Fibroblast of skin of left biceps (primary cell): ENCODE measurements around the gene C1QTNF9.
"Not testable (repeated sequence)": the region's sequence is repeated elsewhere in the genome, so short reads cannot be mapped to it uniquely, and the experiment has no call there.

ENCODE experiments used
- DNase-seq, 2 experiments: peaks; one replicate each; pipeline ENCODE4 v3.0.0-alpha.2; 2013; ENCODE audit warnings: low read depth in 2 of 2

The C1QTNF9 gene

DNA sequence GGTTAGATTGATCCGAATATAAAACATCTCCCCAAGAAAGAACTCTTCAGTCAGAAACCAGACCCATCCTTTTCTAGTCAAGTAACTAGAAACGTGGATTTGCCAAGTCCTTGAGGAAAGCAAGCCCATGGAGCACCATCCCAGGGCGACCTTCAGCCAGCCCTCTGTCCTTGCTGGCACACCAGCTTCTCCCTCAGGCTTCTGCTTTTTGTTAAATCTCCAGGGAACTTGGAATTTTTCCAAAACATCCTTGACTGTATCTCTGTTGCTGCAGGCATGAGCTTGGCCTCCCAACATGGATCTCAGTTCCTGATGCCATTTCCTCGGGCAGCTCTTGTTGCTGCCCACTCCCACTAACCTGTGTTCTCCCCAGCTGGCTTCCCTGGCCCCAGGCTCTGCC lies 27.1 kb upstream of the C1QTNF9 start:
- DNase-seq: no peak

- DNase-seq: no peak
Observed at GRCh38 chr13:24284889-24285565, 24.4 kb upstream of the C1QTNF9 start.

GRCh38 chr13:24286624-24287023 lies 22.8 kb upstream of the C1QTNF9 start:
- no peak for DNase-seq

- no peak for DNase-seq
Observed at GRCh38 chr13:24287748-24288287, 21.6 kb upstream of the C1QTNF9 start.

DNA sequence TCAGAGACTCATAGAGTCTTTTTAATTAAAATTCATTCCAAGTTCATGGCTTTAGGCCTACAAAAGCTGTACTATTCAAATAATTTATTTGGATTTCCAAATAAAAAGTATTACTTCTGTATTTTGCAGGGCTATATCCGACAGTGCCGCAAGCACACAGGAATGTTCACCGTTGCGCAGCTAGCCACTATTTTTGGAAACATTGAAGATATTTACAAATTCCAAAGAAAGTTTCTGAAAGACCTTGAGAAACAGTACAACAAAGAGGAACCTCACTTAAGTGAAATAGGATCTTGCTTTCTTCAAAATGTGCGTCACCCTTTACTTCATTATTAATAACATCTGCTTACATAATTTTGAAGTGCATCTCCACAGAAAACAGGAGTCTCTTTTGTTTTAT lies 20.5 kb upstream of the C1QTNF9 start:
- DNase-seq: peak in 1 of 2 experiments; percentile 21

DNA sequence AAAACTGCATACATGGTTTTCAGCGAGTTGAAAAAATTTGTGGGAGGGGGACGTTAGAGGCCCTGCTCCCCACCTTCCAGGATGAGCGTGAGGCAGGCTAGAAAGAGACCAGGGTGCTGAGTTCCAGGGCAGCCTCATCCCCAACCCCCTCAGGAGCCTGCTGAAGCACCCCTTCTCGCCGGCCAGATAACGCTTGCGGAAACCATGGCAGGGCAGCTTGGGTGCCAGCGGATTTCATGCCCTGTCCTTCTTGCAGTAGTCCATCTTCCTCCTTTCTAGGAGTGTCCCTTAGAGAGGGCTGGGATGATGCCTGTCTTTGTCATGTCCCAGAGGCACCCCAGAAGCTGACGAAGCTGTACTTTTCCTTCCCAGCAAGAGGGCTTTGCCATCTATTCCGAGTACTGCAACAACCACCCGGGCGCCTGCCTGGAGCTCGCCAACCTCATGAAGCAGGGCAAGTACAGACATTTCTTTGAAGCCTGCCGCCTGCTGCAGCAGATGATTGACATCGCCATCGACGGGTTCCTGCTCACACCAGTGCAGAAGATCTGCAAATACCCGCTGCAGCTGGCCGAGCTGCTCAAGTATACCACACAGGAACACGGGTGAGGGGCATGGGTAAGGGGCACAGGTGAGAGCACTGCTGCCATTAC lies 19.0 kb upstream of the C1QTNF9 start:
- no peak for DNase-seq

GRCh38 chr13:24292481-24292880 lies 16.9 kb upstream of the C1QTNF9 start:
- DNase-seq: no peak

GRCh38 chr13:24293746-24294145 lies 15.6 kb upstream of the C1QTNF9 start:
- DNase-seq: no peak

DNA sequence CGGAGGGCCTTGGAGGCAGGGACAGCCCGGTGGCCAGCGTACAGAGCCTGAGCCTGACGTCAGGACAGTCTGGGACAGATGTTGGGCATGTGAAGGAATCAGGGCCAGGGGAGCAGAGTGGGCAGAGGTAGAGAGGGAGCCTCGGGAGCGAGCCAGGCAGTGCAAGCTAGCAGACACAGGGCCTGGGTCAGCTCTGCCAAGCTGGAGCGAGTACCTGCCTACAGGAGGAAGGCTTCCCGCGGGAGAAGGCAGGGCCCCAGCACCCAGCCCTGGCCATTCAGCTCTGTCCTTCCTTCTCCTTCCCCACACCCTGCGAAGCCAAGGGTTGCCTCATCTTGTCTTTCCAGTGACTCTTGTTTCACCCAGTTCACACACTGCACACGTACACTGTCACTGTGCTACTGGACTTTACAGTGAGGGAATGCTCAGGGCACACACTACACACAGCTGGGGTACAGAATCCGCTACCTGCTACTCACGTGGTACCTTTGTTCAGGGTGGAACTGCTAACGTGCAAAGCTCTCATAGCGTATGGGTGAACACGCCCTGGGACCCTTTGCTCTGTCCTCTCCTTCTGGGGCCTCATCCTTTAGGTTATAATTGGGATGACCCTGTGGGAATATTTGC lies 9.8 kb upstream of the C1QTNF9 start:
- no peak for DNase-seq

- no peak for DNase-seq
Observed at GRCh38 chr13:24301434-24301833, 7.9 kb upstream of the C1QTNF9 start.

DNA sequence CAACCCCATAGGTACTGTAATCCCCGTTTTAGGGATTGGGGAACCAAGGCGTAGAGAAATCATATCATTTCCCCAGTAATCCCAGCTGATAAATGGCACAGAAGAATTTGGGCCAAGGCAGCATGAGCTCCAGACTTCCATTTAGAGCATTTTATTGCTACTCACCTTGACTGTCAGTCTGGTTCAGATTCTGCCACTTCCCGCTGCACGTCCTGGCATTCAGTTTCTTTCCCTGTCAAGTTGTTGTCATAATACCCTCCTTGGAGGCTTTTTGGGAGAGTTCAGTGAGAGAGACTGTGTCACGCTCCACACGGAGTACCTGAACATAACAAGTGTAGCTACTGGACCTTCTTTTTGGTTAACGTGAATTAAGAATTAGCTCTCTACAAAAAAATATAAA lies 7.5 kb upstream of the C1QTNF9 start:
- DNase-seq: no peak

DNA sequence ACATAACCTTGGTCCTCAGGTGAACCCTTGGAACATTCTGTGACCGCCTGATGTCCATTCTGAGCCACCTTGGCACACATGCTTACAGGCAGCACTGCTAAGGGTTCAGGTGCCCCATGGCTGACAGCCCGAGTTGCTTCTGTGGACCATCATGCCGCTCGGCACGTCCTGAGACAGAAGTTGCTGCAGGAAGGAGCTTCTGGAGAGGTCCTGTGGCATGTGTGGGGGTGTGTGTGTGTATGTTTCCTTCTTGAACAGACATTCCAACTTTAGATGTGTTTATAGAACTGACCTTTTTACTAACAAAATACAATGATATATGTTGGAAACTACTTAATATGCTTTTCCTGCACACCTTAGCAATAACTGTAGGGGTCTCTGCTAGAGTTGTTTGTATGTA lies 4.8 kb upstream of the C1QTNF9 start:
- DNase-seq: no peak

GRCh38 chr13:24306632-24307031 lies 2.7 kb upstream of the C1QTNF9 start:
- DNase-seq: peak; percentile 3 to 13

DNA sequence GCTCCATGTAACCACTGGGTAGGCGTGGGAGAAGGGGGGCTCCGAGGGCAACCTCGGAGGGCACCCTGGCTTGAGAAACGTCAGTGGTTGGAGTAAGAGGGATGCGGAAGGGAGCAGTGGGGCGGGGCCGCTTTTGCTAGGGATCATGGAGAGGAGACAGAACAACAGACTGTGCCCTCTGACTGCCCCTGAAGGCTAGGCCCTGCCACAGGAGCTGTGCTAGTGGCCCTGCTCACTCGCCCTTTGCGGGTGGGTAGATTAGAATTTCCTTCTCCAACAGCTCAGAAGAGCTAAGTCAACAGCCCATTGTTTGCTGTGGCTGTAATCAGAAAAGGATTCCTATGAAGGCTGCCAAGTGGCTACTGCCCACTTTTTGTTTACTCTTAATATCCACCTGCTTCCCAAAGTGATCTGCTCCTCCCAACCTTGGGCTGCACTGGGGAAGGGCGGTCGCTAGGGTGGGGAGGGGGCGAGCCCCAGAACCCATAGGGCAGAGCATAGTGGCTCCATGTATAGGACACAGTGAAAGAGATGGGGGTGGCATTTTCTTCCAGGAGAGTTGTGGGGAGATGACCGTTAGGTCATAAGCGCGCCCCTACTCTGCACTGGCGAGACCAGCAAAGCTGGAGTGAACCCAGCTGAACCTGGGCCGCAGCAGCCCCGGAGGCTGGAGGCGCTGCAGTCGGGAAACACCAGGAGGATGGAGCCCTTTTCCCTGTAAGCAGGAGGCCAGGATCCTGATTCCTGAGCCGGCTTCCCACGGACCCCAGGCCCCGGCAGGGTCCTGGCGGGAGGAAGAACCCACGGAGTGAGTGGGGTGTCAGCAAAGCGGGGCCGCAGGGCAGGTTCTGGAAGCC lies 1.9 kb upstream of the C1QTNF9 start:
- DNase-seq: no peak

DNA sequence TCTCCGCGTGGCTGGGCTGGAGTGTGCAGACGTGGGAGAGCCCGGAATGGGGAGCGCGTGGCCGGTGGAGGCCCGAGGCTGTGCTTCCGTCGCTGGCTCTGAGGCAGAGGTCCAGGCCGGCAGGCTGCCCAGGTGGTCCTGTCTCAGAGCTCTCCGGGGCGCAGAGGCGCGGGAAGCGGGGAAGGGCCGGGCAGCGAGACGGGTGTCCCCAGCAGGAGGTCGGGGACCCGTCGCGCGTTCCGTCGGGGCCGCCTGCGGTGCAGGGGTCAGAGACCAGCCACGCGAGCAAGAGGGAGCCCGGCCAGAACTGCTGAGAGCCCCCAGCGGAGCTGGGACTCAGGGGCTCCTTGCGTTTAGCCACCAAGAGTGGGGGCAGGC lies 1.3 kb upstream of the C1QTNF9 start:
- DNase-seq: no peak

DNA sequence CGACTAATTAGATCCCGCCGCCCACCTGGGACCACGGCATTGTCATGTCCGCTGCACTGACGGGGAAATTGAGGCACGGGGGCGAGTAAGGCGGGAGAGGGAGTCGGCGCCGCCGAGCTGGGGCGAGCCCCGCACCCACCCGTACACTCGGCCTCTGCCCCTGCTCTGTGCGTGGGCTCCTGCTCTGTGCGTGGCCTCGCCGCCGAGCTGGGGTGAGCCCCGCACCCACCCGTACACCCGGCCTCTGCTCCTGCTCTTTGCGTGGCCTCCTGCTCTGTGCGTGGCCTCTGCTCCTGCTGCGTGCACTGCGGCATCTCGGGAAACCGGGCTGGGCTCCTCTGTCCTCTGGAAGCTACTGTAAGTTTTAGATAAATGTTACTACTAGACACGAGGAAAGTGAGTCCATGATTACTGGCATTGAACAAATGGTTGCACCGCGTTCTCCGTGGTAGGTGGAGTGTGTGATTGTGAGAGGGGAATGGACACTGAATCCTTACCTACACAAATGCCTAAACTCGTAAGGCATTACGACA lies 826 bp upstream of the C1QTNF9 start:
- DNase-seq: no peak

GRCh38 chr13:24313439-24313838 lies 4.1 kb downstream of the C1QTNF9 start:
- no peak for DNase-seq

DNA sequence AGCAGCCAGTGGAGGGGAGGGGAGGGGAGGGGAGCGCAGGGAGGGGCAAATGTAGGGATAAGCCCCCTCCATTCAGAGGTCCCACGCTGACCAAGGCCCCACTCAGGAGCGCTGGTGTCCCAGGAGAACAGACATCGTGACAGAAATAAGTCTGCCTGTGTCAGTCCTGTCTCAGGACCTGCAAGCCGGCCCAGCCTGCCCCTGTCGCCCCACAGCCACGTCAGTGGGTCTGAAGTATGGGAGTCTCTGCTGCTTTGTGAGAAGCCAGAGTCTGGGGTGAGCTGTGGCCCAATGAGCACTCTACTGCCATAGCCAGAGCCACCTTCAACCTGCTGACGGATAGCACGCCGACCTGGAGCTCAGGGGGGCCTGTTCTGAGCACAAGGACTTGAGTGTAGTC lies 8.5 kb downstream of the C1QTNF9 start:
- DNase-seq: not testable (repeated sequence)

DNA sequence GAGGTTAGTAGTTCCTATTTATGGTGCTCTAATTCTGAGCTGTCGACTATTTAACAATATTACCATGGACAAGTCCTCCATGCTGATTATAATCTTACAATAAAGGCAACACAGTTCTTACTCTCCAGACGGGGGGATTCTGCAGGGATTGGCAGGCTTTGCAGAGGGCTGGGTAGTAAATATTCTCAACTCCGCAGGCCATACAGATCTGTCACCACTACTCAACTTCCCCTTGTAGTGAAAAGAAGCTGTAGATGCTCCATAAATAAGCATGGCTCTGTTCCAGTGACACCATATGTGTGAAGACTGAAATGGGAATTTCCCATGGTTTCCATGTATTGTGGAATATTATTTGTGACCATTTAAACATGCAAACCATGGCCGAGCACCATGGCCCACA lies 9.5 kb downstream of the C1QTNF9 start:
- DNase-seq: not testable (repeated sequence)

GRCh38 chr13:24319641-24320040 lies 10.3 kb downstream of the C1QTNF9 start:
- not testable (repeated sequence) for DNase-seq

DNA sequence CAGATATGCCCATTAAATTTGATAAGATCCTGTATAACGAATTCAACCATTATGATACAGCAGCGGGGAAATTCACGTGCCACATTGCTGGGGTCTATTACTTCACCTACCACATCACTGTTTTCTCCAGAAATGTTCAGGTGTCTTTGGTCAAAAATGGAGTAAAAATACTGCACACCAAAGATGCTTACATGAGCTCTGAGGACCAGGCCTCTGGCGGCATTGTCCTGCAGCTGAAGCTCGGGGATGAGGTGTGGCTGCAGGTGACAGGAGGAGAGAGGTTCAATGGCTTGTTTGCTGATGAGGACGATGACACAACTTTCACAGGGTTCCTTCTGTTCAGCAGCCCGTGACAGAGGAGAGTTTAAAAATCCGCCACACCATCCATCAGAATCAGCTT lies 12.0 kb downstream of the C1QTNF9 start:
- DNase-seq: not testable (repeated sequence)

DNA sequence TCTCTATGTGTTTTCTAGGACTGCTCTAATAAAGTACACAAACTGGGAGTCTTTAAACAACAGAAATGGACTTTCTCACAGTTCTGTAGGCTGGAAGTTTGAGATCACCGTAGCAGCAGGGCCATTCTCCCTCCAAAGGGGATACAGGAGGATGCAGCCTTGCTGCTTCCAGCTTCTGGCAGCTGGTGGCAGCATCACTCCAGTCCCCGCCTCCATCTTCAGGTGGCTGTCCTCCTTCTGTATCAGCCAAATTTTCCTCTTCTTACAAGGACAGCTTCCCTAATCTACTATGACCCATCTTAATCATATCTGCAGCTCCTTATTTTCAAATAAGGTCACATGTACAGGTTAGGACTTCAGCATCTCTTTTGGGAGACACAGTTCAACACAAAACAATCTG lies 13.1 kb downstream of the C1QTNF9 start:
- DNase-seq: not testable (repeated sequence)
